COLO668 (cell line): ENCODE measurements around the gene SEPTIN3.
A peak's percentile ranks its signal among the peaks of the same experiment; 100 is the strongest.
"Not testable (repeated sequence)": the region's sequence is repeated elsewhere in the genome, so short reads cannot be mapped to it uniquely, and the experiment has no call there.

Experiments
- DNase-seq: peaks from one replicate; lab custom pipeline; 2025; ENCODE audit not compliant: unreplicated experiment; lab: John Stamatoyannopoulos, UW

The SEPTIN3 gene

GRCh38 chr22:41939981-41940831 lies 29.0 kb upstream of the SEPTIN3 start:
- peak; percentile 88 for DNase-seq

- peak; percentile 73 for DNase-seq
Measured at GRCh38 chr22:41940832-41941765, 28.1 kb upstream of the SEPTIN3 start.

- no peak for DNase-seq
Measured at GRCh38 chr22:41943661-41944209, 25.5 kb upstream of the SEPTIN3 start.

GRCh38 chr22:41946629-41947423 lies 22.4 kb upstream of the SEPTIN3 start, which contains the start of gene CENPM:
CENPM (minus strand) TSS chr22:41947152; CDS start chr22:41947076, 76 bp downstream.
- peak; percentile 96 for DNase-seq

DNA sequence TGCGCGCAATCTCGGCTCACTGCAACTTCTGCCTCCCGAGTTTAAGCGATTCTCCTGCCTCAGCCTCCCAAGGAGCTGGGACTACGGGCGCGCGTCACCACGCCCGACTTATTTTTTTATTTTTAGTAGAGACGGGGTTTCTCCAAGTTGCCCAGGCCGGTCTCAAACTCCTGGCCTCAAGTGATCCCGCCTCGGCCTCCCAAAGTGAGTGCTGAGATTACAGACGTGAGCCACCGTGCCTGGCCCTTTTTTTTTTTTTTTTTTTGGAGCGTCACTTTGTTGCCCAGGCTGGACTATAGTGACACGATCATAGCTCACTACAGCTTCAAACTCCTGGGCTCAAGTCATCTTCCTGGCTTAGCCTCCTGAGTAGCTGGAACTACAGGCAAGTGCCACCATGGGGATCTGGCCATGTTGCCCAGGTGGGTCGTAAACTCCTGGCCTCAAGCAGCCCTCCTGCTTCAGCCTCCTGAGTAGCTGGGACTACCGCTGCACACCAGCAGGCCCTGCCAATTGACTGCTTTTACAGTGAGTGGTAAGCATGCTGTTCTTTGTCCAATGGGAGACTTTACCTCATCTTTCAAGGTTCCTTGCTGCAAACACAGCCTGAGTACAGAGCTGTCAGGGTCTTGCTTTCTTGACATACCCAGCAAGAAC lies 21.7 kb upstream of the SEPTIN3 start:
- DNase-seq, result no peak

DNA sequence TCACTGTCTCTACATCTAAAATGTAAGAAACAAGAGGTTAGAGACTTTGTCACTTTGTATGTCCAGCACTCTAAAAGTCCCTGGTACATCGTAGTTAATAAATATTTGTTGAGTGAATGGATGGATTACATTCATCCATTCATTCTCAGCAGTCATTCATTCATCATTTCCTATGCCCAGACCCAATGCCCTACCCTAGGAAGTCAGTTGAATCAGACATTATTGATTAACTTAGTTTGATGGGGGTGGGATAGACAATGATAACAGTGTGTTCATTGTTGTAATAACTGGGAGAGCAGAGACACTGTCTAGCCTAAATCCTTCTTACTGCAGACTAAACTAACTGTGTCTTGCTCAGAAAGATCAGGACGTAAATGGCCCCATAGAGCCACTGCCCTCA lies 21.1 kb upstream of the SEPTIN3 start:
- no peak for DNase-seq

DNA sequence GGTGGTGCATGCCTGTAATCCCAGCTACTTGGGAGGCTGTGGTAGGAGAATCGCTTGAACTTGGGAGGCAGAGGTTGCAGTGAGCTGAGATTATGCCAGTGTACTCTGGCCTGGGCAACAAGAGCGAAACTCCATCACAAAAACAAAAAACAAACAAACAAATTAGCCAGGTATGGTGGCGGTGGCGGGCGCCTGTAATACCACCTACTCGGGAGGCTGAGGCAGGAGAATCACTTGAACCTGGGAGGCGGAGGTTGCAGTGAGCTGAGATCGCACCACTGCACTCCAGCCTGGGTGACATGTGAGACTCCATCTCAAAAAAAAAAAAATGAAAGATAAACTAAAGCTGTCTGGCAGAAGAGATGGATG lies 20.3 kb upstream of the SEPTIN3 start:
- DNase-seq, result not testable (repeated sequence)

- DNase-seq, result peak; percentile 11
Measured at GRCh38 chr22:41949297-41949965, 19.8 kb upstream of the SEPTIN3 start.

- DNase-seq, result no peak
Measured at GRCh38 chr22:41951898-41952474, 17.3 kb upstream of the SEPTIN3 start, which contains the start of gene SMIM45. SMIM45 (plus strand) TSS chr22:41952150.

- no peak for DNase-seq
Measured at GRCh38 chr22:41952713-41953112, 16.5 kb upstream of the SEPTIN3 start.

- no peak for DNase-seq
Measured at GRCh38 chr22:41957941-41958556, 11.2 kb upstream of the SEPTIN3 start.

DNA sequence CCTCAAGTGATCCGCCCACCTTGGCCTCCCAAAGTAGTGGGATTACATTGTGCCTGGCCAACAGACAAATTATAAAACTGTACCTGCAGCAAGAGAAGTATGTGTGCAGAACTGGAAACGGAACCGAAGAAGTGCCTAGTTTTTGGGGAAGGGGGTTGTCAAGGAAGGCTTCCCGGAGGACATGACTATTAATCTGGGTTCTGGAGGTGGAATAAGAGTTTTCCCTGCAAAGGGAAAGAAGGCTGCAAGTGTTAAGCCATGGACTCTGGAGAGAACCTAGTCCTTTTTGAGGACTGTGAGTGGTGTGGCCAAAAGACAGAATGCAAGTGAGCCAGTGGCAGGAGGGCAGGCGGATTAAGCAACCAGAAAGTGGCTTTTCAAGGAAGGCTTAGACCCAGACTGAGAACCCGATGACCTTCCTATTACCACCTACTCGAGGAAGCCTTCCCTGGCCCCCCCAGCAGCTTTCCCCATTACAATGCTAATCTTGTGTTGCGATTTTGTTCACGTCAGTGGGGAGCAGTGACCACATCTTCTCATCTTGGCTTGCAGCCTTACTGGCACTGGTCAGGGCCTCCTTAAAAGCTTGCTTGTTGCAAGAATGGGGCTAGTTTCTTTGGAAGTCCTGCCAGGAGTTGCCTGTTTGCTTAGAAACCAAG lies 5.7 kb upstream of the SEPTIN3 start:
- DNase-seq, result no peak

- DNase-seq, result no peak
Measured at GRCh38 chr22:41964112-41964491, 5.1 kb upstream of the SEPTIN3 start.

DNA sequence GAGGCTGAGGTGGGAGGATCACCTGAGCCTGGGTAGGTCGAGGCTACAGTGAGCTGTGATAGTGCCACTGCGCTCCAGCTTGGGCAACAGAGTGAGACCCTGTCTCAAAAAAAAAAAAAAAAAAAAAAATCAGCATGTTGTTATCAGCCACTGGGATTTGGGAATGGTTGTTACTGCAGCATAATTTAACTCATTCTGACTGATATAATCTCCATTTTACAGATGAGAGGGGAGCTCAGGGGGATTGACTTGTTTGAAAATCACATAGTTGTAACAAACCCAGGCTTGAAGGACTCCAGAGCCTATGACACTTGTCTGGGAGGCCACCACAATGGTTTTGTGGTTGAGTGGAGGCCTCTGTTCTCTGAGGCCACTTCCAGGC lies 3.0 kb upstream of the SEPTIN3 start:
- no peak for DNase-seq

- DNase-seq, result peak; percentile 44
Measured at GRCh38 chr22:41966607-41967240, 2.5 kb upstream of the SEPTIN3 start.

DNA sequence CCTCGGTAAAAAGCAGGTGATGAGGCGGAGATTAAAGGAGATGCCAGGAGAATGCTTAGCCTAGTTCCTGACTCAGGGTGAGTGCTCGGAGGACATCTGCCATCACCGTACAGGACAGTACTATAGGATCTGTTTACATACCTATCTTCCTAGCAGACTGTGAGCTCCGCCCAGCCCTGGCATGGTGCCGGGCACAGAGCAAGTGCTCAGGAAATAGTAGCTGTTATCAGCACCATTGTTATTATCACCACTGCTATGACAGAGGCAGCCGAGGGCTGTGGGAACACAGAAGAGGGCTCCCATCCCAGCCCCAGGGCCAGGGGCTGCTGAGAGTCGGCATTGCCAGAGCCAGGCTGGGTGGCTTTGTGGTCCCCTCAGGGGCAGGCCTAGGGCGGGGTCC lies 642 bp upstream of the SEPTIN3 start:
- peak; percentile 86 for DNase-seq

DNA sequence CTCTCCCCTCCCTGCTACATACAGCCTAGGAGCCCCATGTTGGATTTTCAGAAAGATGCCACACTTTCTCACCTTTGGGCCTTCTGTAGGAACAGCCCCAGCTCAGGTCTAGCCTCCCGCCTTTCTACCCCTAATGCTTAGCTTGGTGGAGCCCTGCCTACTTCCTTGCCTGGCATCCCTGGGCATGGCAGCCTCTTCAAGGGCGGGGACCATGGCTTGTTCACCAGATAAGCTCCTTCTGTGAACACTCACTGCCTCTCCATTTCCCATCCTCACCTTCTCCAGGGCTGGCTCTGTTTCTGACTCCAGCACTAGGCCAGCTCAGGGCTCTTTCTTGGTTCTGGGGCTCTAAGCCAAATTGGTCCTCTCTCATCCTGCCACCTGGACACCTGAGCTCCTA lies 1.4 kb downstream of the SEPTIN3 start:
- no peak for DNase-seq

GRCh38 chr22:41971431-41971830 lies 2.2 kb downstream of the SEPTIN3 start:
- no peak for DNase-seq
